GM19463 (cell line): ENCODE data around the gene PTGR3.

Source experiments
- ATAC-seq: cut with Tn5 transposase; IDR thresholded peaks from one replicate; pipeline ENCODE4 v1.9.1; 2021; ENCODE audit warnings: mild to moderate bottlenecking, moderate library complexity; ENCODE audit not compliant: unreplicated experiment

PTGR3 gene

GRCh38 chr18:75216212-75216910 is 7.4 kb upstream of the PTGR3 start:
- no peak for ATAC-seq

GRCh38 chr18:75215663-75216062 is 6.7 kb upstream of the PTGR3 start:
- ATAC-seq = no peak

GRCh38 chr18:75214766-75215510 is 6.0 kb upstream of the PTGR3 start:
- ATAC-seq = no peak

- no peak for ATAC-seq
Measured at GRCh38 chr18:75214332-75214690, 5.4 kb upstream of the PTGR3 start.

GRCh38 chr18:75213611-75214331 is 4.8 kb upstream of the PTGR3 start:
- no peak for ATAC-seq

- ATAC-seq = no peak
Measured at GRCh38 chr18:75212751-75213090, 3.8 kb upstream of the PTGR3 start.

GRCh38 chr18:75211953-75212750 is 3.2 kb upstream of the PTGR3 start:
- ATAC-seq = no peak

- no peak for ATAC-seq
Measured at GRCh38 chr18:75211626-75211952, 2.6 kb upstream of the PTGR3 start.

- no peak for ATAC-seq
Measured at GRCh38 chr18:75211002-75211621, 2.2 kb upstream of the PTGR3 start.

- ATAC-seq = peak; percentile 23
Measured at GRCh38 chr18:75210274-75211001, 1.5 kb upstream of the PTGR3 start, which contains the start of gene TSHZ1. TSHZ1 (plus strand) TSS chr18:75210797; CDS start chr18:75211877, 1,080 bp downstream.

GRCh38 chr18:75209951-75210258 is 966 bp upstream of the PTGR3 start:
- no peak for ATAC-seq

GRCh38 chr18:75208836-75209128 is 157 bp downstream of the PTGR3 start:
- peak; percentile 6 for ATAC-seq

GRCh38 chr18:75208155-75208835 is 644 bp downstream of the PTGR3 start:
- ATAC-seq = peak; percentile 5

- ATAC-seq = no peak
Measured at GRCh38 chr18:75207310-75208154, 1.4 kb downstream of the PTGR3 start.

- ATAC-seq = no peak
Measured at GRCh38 chr18:75206452-75207309, 2.3 kb downstream of the PTGR3 start.

GRCh38 chr18:75205514-75206132 is 3.3 kb downstream of the PTGR3 start:
- no peak for ATAC-seq

- ATAC-seq = no peak
Measured at GRCh38 chr18:75204732-75205513, 4.0 kb downstream of the PTGR3 start.
